BJ (cell line): ENCODE data around the gene SPINT4. TPM values are rescaled to one million over a fixed set of nuclear protein-coding genes. Genes with fewer than 3 reads are reported as not detected.

ENCODE experiments used
- CTCF ChIA-PET: fragments of 350-600 bp; formaldehyde crosslinking; extraction: SDS; loops from one replicate; lab custom pipeline; 2021; ENCODE audit warnings: antibody characterized with exemption, inconsistent platforms; lab: Yijun Ruan, JAX
- POLR2A ChIA-PET: fragments of 300-600 bp; sonication (Branson Sonifier 250); formaldehyde crosslinking; extraction: SDS; loops from one replicate; lab custom pipeline; 2021; ENCODE audit warnings: antibody characterized with exemption; lab: Charles Lee
- DNase-seq: peaks from one replicate; pipeline ENCODE4 v3.0.0-alpha.2; 2011; ENCODE audit warnings: low read depth
- H3K27me3 ChIP-seq: 2 replicates; pipeline ENCODE4 v1.6.0; 2011; ENCODE audit warnings: low read length; ENCODE audit not compliant: control insufficient read depth, insufficient read depth
- H3K36me3 ChIP-seq: 2 replicates; pipeline ENCODE4 v1.5.1; 2011; ENCODE audit warnings: low read length; ENCODE audit not compliant: control insufficient read depth, insufficient read depth
- H3K4me3 ChIP-seq: 2 replicates; pipeline ENCODE4 v1.5.1; 2011; ENCODE audit warnings: low read depth, mild to moderate bottlenecking, control low read depth, low read length
- CTCF ChIP-seq: IDR thresholded peaks from 2 replicates; pipeline ENCODE4 v1.5.1; 2011; ENCODE audit warnings: low read depth, mild to moderate bottlenecking, control low read depth, inconsistent platforms, low read length, moderate library complexity; ENCODE audit not compliant: insufficient read depth
- polyA plus RNA-seq: library from polyadenylated mRNA; depleted of rRNA; stranded (reverse); fragments of >200 nt; gene quantifications from 2 replicates; pipeline ENCODE4 v1.2.3, GENCODE V29; 2011; rRNA removed
- small RNA-seq: library from RNA; depleted of rRNA; stranded (forward); fragments of <200 nt; gene quantifications from one replicate; pipeline ENCODE3, GENCODE V24; 2012; ENCODE audit warnings: low replicate concordance, low read depth; ENCODE audit not compliant: insufficient read length

The SPINT4 gene
- polyA plus RNA-seq, 1 experiment, result not detected

GRCh38 chr20:45774945-45775344 lies 52.8 kb downstream of the SPINT4 start:
- Histone ChIP-seq H3K27me3 (peaks cover 17% of the 10 kb centered on the region), H3K4me3 (no peak overlapping the region), H3K36me3 (no peaks in the 10 kb centered on the region)
- ChIA-PET POLR2A (no interaction called here), CTCF (interaction anchor here (0.5 to 0.6 kb wide), 2 partner anchors 317 to 409 kb away, joined by 3 read pairs; no protein-coding TSS in a partner anchor)
- TF ChIP-seq CTCF, result no peak
- DNase-seq, result no peak

- ChIA-PET POLR2A (no interaction called here), CTCF (interaction anchor here (0.5 to 0.6 kb wide), 2 partner anchors 316 to 409 kb away, joined by 3 read pairs; no protein-coding TSS in a partner anchor)
- Histone ChIP-seq H3K36me3 (no peaks in the 10 kb centered on the region), H3K4me3 (no peak overlapping the region), H3K27me3 (peaks cover 17% of the 10 kb centered on the region)
- no peak for TF ChIP-seq CTCF
- DNase-seq, result no peak
Observed at GRCh38 chr20:45775411-45775810, 53.3 kb downstream of the SPINT4 start.

Small RNAs within 50 kb of the gene (small RNA-seq; reads per million reads assigned to genes)
- gene MIR3617 (0.84 reads per million), gene SPINT5P (not detected)

Other genes starting within 250 kb of the SPINT4 start
- gene SPINT3, start 206.7 kb upstream of the SPINT4 start, polyA plus RNA-seq, result not detected in 2 replicates
- not detected in 2 replicates for gene WFDC6, start 182.9 kb upstream of the SPINT4 start, polyA plus RNA-seq
- gene EPPIN, start 174.9 kb upstream of the SPINT4 start, polyA plus RNA-seq, result not detected in 2 replicates
- not detected in 2 replicates for gene WFDC8, start 143.1 kb upstream of the SPINT4 start, polyA plus RNA-seq
- gene WFDC10A, start 92.6 kb upstream of the SPINT4 start, polyA plus RNA-seq, result not detected in 2 replicates
- gene WFDC9, start 91.1 kb upstream of the SPINT4 start, polyA plus RNA-seq, result not detected in 2 replicates
- not detected in 2 replicates for gene WFDC11, start 52.1 kb upstream of the SPINT4 start, polyA plus RNA-seq
- gene WFDC13, start 20.3 kb upstream of the SPINT4 start, polyA plus RNA-seq, result not detected in 2 replicates
- not detected in 2 replicates for gene WFDC10B, start 17.3 kb upstream of the SPINT4 start, polyA plus RNA-seq
- 0.71 and 0.78 TPM in 2 replicates for gene WFDC3, start 69.5 kb downstream of the SPINT4 start, polyA plus RNA-seq
- 35.6 and 44.8 TPM in 2 replicates for gene DNTTIP1, start 69.6 kb downstream of the SPINT4 start, polyA plus RNA-seq
- gene UBE2C, start 90.3 kb downstream of the SPINT4 start, polyA plus RNA-seq, result 70.6 and 90.8 TPM in 2 replicates
- 0.60 and 0.81 TPM in 2 replicates for gene TNNC2, start 105.0 kb downstream of the SPINT4 start, polyA plus RNA-seq
- 13.6 and 17.8 TPM in 2 replicates for gene SNX21, start 111.5 kb downstream of the SPINT4 start, polyA plus RNA-seq
- gene ACOT8, start 135.0 kb downstream of the SPINT4 start, polyA plus RNA-seq, result 34.3 and 49.9 TPM in 2 replicates
- 3.7 and 4.5 TPM in 2 replicates for gene ZSWIM3, start 135.3 kb downstream of the SPINT4 start, polyA plus RNA-seq
- 4.9 and 6.0 TPM in 2 replicates for gene ZSWIM1, start 158.9 kb downstream of the SPINT4 start, polyA plus RNA-seq
- 0.59 and 0.66 TPM in 2 replicates for gene SPATA25, start 165.3 kb downstream of the SPINT4 start, polyA plus RNA-seq
- gene NEURL2, start 168.9 kb downstream of the SPINT4 start, polyA plus RNA-seq, result 2.1 and 4.3 TPM in 2 replicates
- gene CTSA, start 169.0 kb downstream of the SPINT4 start, polyA plus RNA-seq, result 286 and 408 TPM in 2 replicates
- gene PLTP, start 189.8 kb downstream of the SPINT4 start, polyA plus RNA-seq, result 11.3 and 22.0 TPM in 2 replicates
- gene PCIF1, start 212.3 kb downstream of the SPINT4 start, polyA plus RNA-seq, result 12.7 and 20.9 TPM in 2 replicates
- 4.5 and 9.9 TPM in 2 replicates for gene ZNF335, start 249.9 kb downstream of the SPINT4 start, polyA plus RNA-seq